Lower leg skin (tissue), 4 donors: Measurements from ENCODE around the gene ING3. TPM values are rescaled to one million over a fixed set of nuclear protein-coding genes. Genes with fewer than 3 reads are reported as not detected.

Experiments used
- DNase-seq, 2 donors: peaks; one replicate each; pipeline ENCODE4 v3.0.0-alpha.2; 2019; ENCODE audit warnings: low spot score in 2 of 2
- H3K4me3 ChIP-seq: fragments of 200-600 bp; sonication (generic); 2 replicates; pipeline ENCODE4 v1.5.1; 2017; ENCODE audit warnings: mild to moderate bottlenecking, low read depth; ENCODE audit not compliant: poor library complexity, severe bottlenecking
- POLR2A ChIP-seq, 2 donors: fragments of 450-650 bp; IDR thresholded peaks; one replicate each; pipeline ENCODE4 v1.6.1; 2016 to 2017; ENCODE audit warnings: antibody characterized with exemption in 2 of 2, mild to moderate bottlenecking in 1 of 2, moderate library complexity in 1 of 2
- WGBS, 2 donors: methylation state at CpG; one replicate each; pipeline ENCODE4 v1.1.5; 2018; 5-methylcytosine and 5-hydroxymethylcytosine counted together
- intact Hi-C: fragments of 100-400 bp; cut with DNase I; formaldehyde crosslinking; loops from one replicate; pipeline ENCODE4 v1.15.0; 2023; ENCODE audit warnings: low total_unique reads
- total RNA-seq, 4 donors: library from RNA; depleted of rRNA; stranded (reverse); fragments of >200 nt; gene quantifications; one replicate each; pipeline ENCODE4 v1.1.0, GENCODE V29; 2016
- TF ChIP-seq, protein P1 (sequence below), 3 donors: fragments of 450-650 bp; IDR thresholded peaks; one replicate each; pipeline ENCODE4 v1.5.1; 2016; ENCODE audit warnings: antibody characterized with exemption in 3 of 3, mild to moderate bottlenecking in 3 of 3, moderate library complexity in 2 of 3

Gene ING3
- total RNA-seq, 4 donors from 2014 or later: 6.6 to 11.4 (median 9.8) TPM

DNA sequence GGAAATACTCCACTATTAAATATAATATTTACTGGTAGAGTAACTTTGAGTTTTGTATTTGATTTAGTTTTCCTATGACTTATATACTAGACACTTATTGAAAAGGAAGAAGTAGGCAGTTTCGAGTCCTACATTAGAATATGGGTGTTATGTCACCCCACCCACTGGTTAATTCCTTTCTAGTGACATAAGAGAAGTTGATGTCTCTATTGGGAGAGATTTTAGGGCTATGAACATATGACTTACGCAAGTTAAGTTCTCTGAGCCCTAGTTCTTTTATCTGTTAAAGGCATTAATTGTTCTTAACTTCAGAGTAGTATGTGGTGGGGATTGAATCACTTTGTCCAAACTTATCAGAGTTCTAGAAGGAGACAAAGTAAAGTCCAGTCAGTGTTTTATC is 68.4 kb downstream of the ING3 start:
- TF ChIP-seq, protein P1, sequence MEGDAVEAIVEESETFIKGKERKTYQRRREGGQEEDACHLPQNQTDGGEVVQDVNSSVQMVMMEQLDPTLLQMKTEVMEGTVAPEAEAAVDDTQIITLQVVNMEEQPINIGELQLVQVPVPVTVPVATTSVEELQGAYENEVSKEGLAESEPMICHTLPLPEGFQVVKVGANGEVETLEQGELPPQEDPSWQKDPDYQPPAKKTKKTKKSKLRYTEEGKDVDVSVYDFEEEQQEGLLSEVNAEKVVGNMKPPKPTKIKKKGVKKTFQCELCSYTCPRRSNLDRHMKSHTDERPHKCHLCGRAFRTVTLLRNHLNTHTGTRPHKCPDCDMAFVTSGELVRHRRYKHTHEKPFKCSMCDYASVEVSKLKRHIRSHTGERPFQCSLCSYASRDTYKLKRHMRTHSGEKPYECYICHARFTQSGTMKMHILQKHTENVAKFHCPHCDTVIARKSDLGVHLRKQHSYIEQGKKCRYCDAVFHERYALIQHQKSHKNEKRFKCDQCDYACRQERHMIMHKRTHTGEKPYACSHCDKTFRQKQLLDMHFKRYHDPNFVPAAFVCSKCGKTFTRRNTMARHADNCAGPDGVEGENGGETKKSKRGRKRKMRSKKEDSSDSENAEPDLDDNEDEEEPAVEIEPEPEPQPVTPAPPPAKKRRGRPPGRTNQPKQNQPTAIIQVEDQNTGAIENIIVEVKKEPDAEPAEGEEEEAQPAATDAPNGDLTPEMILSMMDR (IDR thresholded peaks at IDR 0.05): no peak
- no peak for TF ChIP-seq POLR2A (IDR thresholded peaks at IDR 0.05)
- intact Hi-C loops: no loop called here
- H3K4me3 ChIP-seq: no peak overlapping the region
- 42 to 54% methylated on average over 2 of the region's 2 CpGs for WGBS, 2 donors
- no peak for DNase-seq

DNA sequence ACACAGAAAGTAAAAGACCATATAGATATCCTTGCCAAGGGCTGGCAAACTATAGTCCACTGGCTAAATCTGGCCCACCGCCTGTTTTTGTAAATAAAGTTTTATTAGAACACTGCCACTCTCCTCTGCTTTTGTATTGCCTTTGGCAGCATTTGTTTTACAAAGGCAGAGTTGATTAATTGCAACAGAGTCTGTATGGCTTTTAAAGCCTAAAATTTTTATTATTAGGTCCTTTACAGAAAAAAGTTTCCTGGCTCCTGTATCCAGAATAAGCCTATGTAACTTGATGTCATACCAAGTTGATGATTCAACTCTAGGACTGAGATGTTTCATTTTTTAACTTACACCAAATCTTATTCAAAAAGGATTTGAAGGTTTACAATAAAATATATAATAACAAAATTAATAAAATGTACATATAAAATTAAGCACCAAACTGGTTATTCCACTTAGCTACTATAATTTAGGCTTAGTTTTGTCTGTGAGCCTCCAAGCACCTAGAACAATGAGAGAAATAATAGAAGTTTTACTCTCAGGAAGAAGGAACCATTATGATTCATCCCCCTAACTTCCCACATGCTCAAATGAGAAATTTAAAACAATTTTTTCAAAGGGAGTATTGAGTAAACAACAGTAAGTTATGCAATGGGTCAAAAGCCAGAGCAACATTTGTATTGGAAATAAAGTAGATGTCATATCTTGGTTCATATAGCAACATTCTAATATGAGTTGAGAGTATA is 69.8 kb downstream of the ING3 start:
- intact Hi-C loops: no loop called here
- 93 to 100% methylated on average over 1 of the region's 1 CpG for WGBS, 2 donors
- TF ChIP-seq, protein P1 (IDR thresholded peaks at IDR 0.05): no peak
- TF ChIP-seq POLR2A (IDR thresholded peaks at IDR 0.05): no peak

DNA sequence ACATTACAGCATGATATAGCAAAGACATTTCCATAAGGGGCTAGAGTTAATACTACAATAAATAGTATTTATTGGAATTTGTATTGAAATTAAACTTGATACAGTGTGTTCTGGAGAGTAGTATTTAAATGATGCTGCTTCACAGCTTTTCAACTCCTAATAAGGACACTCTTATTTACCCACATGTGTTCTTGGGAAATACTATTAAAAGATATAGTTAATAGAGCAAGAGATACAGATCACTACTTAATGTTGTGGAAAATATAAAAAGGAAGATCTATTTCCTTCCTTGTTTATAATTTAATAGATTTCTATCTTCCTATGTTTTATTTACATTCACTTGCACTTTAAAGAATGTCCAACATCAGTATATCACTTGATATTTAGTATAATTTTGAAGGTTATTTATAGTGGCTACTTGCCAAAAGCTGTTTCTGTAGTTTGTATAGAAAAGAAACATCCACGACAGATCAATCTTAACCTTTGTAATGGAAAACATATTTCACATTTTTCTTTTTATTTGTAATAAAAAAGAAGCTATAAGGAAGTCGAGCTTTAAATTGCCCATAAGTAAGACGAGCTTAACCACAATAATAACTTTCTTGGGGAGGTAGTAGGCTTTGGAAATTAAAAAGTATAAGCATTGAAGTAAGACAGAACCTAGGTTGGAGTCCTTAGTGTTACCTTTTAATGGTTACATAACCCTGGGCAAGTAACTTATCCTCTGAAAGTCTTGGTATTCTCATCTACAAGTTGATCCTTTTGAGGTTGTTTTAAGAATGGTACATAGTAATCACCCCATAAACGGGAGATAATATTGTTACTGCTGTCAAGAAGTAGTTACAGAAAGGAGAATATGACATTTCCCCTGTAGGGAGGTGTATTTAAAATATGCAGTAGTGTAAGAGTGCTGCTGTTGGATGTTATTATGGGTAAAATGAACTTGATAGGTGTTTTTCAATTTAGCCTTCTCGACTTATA is 70.7 kb downstream of the ING3 start:
- DNase-seq: no peak
- 61 to 68% methylated on average over 5 of the region's 5 CpGs for WGBS, 2 donors
- intact Hi-C loops: no loop called here
- no peak for TF ChIP-seq POLR2A (IDR thresholded peaks at IDR 0.05)
- TF ChIP-seq, protein P1 (IDR thresholded peaks at IDR 0.05): no peak
- H3K4me3 ChIP-seq: no peak overlapping the region

More for the DNA sequence above, 69.8 kb downstream of the ING3 start:
- no peak for DNase-seq
- no peak overlapping the region for H3K4me3 ChIP-seq

DNA sequence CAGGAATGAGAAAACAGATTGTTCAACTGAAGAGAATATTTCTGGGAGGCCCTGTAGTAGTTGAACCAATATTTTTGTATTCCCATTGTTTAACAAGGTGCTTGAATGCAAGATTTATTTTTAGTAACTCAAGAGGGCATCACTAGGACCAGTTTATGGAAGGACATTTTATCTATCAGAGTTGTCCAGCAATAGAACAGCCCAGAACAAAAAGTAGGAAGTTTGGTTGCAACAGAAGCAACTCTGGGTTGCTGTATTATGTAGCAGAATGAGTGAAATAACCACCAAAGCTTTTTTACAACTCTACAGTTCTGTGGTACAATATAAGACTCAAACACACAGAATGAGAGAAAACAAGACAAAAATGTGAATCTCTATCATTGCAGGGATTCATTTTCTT is 72.6 kb downstream of the ING3 start:
- no peak overlapping the region for H3K4me3 ChIP-seq
- no peak for DNase-seq
- intact Hi-C loops: no loop called here
- TF ChIP-seq POLR2A (IDR thresholded peaks at IDR 0.05): no peak
- TF ChIP-seq, protein P1 (IDR thresholded peaks at IDR 0.05): no peak

DNA sequence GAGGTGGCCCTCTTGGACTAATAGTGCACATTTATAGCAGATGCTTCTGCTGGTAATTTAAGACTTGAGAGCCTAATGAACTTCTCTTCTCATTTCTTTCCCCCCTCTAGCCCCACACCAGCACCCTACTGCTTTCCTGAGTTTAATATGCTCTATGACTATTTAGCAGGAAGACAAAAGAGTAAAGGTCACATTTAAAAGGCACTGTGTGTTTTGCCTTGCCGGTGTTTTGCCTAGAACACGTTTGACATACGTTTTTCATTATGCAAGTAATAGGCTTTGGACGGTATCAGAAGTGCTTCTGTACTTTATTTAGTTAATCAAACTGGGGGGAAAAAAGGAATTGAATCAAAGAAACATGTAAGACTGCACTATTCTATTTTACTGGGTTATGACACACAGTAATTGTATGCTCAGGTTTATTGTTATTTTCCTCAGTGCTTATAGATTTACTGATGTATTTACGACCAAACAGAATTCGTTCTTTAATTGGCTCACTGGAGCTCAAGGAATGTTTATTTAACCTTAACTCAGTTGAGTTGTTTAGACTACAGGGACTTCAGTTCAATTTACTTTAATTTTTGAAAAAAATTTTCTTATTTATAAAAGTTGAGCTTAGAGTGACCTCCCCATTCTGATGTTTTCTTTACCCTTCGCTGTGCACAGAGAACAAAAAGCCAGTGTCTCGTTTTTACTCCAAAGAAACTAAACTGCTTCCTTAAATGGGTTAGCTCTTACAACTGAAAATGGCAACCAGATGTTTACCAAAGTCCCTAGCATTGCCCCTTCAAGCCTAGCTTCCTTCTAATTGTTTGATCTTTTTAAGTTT is 73.3 kb downstream of the ING3 start:
- DNase-seq: no peak
- WGBS, 2 donors: 44 to 50% methylated on average over 8 of the region's 8 CpGs
- TF ChIP-seq, protein P1 (IDR thresholded peaks at IDR 0.05): no peak
- no peak for TF ChIP-seq POLR2A (IDR thresholded peaks at IDR 0.05)
- intact Hi-C loops: no loop called here
- H3K4me3 ChIP-seq: no peak overlapping the region
